SKM-1 (cell line): Measurements from ENCODE around the gene GNAT2.

Source experiments
- DNase-seq: peaks from one replicate; lab custom pipeline; 2025; ENCODE audit not compliant: unreplicated experiment; lab: John Stamatoyannopoulos, UW

Gene GNAT2

DNA sequence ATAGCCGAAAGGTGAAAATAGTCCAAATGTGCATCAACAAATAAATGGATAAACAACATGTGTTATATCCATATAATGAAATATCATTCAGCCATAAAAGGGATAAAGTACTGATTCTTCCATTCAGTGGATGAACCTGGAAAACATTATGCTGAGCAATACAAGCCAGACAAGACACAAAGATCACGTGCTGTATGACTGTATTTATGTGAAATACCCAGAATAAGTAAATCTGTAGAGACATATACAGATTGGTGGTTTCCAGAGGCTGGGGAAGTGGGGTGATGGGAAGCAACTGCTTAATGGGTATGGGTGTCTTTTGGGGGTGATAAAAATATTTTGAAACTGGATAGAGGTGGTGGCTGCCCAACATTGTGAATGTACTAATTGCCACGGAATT lies 23.2 kb upstream of the GNAT2 start:
- DNase-seq = no peak

- no peak for DNase-seq
Measured at GRCh38 chr1:109641861-109642260, 22.4 kb upstream of the GNAT2 start.

GRCh38 chr1:109641078-109641740 lies 21.8 kb upstream of the GNAT2 start:
- no peak for DNase-seq

- DNase-seq = peak; percentile 64
Measured at GRCh38 chr1:109640285-109640865, 21.0 kb upstream of the GNAT2 start.

DNA sequence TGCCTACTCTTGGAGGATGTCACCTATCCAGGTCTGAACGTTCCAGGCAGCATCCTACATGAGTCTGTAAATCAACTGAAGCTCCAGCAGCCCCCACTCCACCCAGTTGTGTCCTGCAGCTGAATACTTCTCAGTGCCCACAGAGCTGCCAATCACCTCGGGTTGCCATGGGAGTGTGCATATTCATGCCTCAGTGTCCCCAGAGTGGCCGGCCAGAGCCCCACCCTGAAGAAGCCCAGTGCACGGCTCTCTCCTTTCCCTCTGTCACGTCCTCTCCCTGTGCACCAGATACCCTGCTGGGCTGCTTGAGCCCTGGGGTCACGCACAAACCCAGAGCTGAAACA lies 20.4 kb upstream of the GNAT2 start:
- DNase-seq = no peak

- no peak for DNase-seq
Measured at GRCh38 chr1:109639063-109639840, 19.8 kb upstream of the GNAT2 start.

- DNase-seq = no peak
Measured at GRCh38 chr1:109637446-109637845, 18.0 kb upstream of the GNAT2 start.

- DNase-seq = no peak
Measured at GRCh38 chr1:109636201-109636952, 17.0 kb upstream of the GNAT2 start.

DNA sequence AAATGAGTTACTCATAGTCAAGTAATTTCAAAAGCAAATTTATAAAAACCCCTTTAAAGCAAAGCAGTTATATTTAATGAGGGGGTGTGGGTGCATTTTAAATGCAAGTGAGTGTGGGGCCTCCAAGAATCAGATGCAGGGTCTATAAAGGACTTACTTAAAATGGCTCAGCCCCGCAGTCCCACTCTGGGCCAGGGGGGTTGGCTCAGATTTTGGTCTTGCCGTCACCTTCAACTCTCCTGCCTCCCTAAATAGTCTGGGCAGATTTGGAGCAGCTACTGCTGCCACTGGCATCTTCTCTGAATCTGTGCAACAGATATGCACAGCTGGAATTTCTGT lies 16.4 kb upstream of the GNAT2 start:
- DNase-seq = no peak

DNA sequence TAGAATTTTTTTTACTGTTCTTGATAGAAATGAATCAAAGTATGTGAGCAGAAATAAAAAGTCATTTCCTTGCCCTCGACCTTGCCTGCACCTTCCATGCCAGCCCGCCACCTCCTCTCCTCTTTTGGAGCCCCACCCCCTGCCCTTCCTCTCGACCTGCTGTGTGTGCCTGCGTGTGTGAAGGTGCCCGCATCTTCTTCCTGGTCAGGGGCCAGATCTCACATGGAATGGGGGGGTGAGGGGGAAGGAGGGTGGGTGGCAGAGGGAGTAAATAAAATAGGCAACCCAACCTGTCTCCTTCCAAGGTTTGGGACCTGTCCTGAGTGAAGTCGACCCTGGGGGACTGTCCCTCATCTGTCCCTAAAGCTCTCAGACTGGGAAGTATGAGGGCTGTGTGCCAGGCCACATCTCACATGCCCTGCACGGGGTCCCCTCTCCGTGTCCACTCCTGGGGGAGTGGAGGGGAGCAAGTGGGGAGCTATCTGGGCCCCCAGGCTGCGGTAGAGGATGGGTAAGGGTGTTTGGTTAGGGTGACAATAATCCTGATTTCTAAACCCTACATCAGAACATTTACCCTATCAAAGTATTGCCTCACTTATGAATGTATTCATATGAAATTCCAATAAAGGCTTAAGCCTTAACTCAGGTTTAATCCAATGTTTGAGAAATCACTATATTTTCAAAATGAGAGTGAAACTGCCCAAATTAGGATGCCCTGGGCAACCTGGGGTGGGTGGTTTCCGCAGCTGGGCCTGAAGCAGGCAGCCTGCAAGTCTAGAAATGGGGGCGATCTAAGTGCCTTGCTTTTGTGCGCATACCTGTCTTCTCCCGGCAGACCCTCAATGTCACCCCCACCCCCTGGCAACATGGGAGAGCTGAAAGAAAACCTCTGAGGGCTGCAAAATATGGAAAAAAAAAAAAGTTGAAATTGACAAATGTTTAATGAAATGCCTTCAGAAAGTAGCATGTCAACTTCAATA lies 15.6 kb upstream of the GNAT2 start:
- no peak for DNase-seq

GRCh38 chr1:109634292-109634691 lies 14.9 kb upstream of the GNAT2 start:
- DNase-seq = no peak

- DNase-seq = no peak
Measured at GRCh38 chr1:109632671-109633346, 13.4 kb upstream of the GNAT2 start.

DNA sequence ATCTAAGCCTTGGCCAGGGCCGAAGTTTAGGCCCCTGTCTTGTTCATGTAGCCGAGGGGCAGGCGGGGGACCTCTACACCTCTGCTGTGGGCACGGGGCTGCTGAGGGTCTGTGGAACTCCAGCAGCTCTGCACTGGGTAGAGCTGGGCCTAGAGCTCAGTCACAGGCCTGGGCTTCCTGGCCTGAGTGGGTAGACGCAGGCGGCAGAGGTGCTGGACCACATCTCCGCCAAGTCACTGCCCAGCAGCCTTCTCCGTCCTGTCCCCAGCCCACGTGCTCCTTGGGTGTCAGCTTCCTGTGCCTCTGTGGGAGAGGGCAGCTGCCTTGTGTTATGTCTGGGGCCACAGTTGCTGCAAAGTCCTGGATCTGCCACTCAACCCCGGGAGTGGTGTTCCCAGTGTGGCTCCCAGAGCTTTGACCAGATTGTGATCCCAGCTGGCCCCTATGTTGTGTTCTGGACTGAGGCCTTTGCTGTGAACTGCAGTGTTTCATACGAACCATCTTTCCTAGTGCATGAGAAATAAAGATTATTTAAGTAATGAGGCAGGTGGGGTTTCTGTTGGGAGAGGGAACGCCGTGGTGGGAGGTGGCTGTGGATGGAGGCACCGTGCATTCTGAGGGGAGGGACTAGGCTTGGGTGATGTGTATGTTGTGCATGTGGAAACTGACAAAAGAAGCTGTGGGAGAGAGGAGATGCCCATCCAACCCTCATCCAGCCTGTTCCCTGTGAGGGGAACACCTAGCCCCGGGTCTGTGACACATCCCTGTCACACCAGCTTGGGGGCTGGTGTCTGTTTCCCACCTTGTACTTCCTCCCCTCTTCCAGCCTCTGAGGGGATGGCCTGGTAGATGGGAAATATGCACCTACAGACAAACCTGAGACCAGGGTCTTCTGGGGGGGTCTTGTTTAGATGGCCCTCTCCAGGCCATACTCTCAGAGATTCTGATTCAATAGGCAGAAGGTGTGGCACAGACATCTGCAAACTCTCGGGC lies 12.4 kb upstream of the GNAT2 start:
- no peak for DNase-seq

DNA sequence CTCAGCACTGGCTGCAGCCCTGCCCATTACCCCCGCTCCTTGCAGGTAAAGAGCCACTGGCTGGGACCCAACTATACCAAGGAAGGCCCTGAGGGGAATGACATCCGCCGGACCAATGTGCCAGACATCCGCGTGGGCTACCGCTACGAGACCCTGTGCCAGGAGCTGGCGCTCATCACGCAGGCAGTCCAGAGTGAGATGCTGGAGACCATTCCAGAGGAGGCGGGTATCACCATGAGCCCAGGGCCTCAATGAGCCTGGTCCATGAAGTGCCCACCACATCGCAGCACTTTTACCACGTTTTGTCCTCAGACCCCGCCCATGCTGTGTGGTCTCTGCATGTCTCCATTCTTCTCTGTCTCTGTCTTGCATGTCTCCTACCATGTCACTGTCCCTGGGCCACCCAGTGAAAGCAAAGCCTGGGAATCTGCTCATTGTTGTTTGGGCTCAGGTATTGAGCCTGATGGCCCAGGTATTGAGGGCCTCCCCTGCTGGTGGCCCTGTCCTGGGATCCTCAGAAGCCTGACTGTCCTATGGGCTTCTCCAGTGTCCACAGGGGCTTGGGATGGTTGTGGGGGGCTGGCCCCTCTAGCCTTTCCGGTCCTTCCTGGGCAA lies 11.6 kb upstream of the GNAT2 start:
- DNase-seq = no peak

DNA sequence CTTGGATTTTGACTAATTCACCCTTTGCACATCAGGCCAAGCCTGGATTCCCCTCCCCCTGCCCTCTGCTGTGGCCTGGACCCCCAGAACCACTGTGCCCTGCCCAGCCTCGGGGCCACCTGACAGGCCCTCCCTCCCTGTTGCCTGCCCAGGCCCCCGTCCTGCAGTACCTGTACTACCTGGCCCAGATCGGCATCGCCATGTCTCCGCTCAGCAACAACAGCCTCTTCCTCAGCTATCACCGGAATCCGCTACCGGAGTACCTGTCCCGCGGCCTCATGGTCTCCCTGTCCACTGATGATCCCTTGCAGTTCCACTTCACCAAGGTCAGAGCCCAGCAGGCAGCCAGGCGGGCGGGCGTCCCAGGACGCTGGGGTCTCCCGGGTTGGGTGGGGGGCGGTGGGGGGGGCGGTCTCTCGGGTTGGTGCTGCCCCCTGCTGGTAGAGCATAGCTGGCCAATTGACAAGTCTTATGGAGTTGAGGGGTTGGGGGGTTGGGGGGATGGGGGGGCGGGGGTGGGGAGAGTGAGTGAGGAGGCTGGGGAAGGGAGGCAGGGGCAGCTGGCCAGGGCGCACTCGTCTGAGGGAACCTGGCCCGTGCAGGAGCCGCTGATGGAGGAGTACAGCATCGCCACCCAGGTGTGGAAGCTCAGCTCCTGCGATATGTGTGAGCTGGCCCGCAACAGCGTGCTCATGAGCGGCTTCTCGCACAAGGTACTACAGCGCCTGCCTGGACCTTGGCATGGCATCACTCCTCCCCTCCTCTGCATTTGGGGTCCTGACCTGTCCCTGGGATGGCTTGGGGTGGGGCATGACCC lies 10.9 kb upstream of the GNAT2 start:
- no peak for DNase-seq

GRCh38 chr1:109629372-109630030 lies 10.1 kb upstream of the GNAT2 start:
- DNase-seq = no peak
